ENCODE data around the gene FREY1.
A peak's percentile ranks its signal among the peaks of the same experiment; 100 is the strongest.

Gene FREY1

DNA sequence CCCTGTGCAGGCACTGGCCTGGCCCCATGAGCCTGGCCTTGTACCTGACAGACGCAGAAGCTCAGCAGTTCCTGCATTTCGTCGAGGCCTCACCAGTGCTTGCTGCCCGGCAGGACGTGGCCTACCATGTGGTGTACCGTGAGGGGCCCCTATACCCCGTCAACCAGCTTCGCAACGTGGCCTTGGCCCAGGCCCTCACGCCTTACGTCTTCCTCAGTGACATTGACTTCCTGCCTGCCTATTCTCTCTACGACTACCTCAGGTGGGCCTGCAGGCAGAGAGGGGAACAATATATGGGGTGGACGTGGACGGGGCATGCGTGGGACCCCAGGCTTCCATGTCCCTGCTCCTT, 20.2 kb upstream of the FREY1 start:
- peaks cover 11% of the 10 kb centered on the region for H3K4me1 ChIP-seq (ENCODE audit: control insufficient read depth, insufficient read depth, low read length)
- no peaks in the 10 kb centered on the region for H3K36me3 ChIP-seq (ENCODE audit: control insufficient read depth, insufficient read depth, low read length)
- no peak overlapping the region for H3K4me3 ChIP-seq (ENCODE audit: low read length)
- peaks cover 12% of the 10 kb centered on the region for H3K27me3 ChIP-seq (ENCODE audit: control insufficient read depth, insufficient read depth, low read length)
- no peaks in the 10 kb centered on the region for H3K9me3 ChIP-seq (ENCODE audit: control insufficient read depth, low read length)
- no peak overlapping the region for H3K9ac ChIP-seq (ENCODE audit: low read length)

- Histone ChIP-seq H3K36me3 (ENCODE audit: control insufficient read depth, insufficient read depth, low read length) (no peaks in the 10 kb centered on the region), H3K4me3 (ENCODE audit: low read length) (no peak overlapping the region), H3K4me1 (ENCODE audit: control insufficient read depth, insufficient read depth, low read length) (peaks cover 13% of the 10 kb centered on the region)
Measured at GRCh38 chr11:45926536-45927331, 19.7 kb upstream of the FREY1 start.

DNA sequence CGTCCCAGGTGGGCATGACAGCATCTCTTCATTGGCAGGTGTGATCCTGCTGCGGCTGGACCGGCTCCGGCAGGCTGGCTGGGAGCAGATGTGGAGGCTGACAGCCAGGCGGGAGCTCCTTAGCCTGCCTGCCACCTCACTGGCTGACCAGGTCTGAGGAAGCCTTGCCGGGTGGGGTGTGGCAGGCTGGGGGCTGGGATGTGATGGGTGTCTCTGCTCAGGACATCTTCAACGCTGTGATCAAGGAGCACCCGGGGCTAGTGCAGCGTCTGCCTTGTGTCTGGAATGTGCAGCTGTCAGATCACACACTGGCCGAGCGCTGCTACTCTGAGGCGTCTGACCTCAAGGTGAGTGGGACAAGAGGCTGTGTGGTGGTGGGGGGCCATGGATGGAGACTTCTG, 18.9 kb upstream of the FREY1 start:
- Histone ChIP-seq H3K4me1 (ENCODE audit: control insufficient read depth, insufficient read depth, low read length) (peaks cover 17% of the 10 kb centered on the region), H3K27me3 (ENCODE audit: control insufficient read depth, insufficient read depth, low read length) (peaks cover 23% of the 10 kb centered on the region), H3K9ac (ENCODE audit: low read length) (no peak overlapping the region), H3K36me3 (ENCODE audit: control insufficient read depth, insufficient read depth, low read length) (no peaks in the 10 kb centered on the region), H3K4me3 (ENCODE audit: low read length) (no peak overlapping the region), H3K9me3 (ENCODE audit: control insufficient read depth, low read length) (no peaks in the 10 kb centered on the region)

More at GRCh38 chr11:45926536-45927331, 19.7 kb upstream of the FREY1 start:
- H3K9ac ChIP-seq (ENCODE audit: low read length): no peak overlapping the region
- no peaks in the 10 kb centered on the region for H3K9me3 ChIP-seq (ENCODE audit: control insufficient read depth, low read length)
- peaks cover 18% of the 10 kb centered on the region for H3K27me3 ChIP-seq (ENCODE audit: control insufficient read depth, insufficient read depth, low read length)

DNA sequence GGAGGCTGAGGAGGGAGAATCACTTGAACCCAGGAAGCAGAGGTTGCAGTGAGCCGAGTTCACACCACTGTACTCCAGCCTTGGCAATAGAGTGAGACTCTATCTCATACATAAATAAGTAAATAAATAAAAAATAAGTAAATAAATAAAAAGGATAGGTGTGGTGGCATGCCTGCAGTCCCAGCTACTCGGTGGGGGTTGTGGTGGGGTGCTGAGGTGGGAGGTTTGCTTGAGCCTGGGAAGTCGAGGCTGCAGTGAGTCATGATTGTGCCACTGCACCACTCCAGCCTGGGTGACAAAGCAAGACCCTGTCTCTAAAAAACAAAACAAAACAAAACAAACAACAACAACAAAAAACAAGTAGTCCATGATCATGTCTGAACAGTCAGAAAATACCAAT, 18.5 kb upstream of the FREY1 start:
- no peaks in the 10 kb centered on the region for H3K36me3 ChIP-seq (ENCODE audit: control insufficient read depth, insufficient read depth, low read length)
- peaks cover 23% of the 10 kb centered on the region for H3K27me3 ChIP-seq (ENCODE audit: control insufficient read depth, insufficient read depth, low read length)
- H3K9ac ChIP-seq (ENCODE audit: low read length): no peak overlapping the region

DNA sequence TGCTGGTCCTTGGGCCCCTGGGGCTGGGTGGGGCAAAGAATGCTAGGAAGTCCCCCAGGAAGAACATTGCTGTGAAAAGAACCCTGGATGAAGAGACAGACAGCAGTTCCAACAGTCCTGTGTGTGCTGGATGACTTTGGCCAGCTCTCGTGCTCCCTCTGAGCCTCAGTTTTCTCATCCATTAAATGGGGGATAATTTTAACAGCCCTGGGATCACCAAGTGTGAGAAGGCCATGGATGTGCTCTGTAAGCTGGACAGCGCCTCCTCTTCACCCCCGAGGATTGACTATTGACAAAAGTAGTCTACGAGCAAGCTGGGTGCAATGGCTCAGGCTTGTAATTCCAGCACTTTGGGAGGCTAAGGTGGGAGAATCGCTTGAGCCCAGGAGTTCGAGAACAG, 17.9 kb upstream of the FREY1 start:
- peaks cover 10% of the 10 kb centered on the region for H3K4me1 ChIP-seq (ENCODE audit: control insufficient read depth, insufficient read depth, low read length)
- no peak overlapping the region for H3K9ac ChIP-seq (ENCODE audit: low read length)
- no peak overlapping the region for H3K4me3 ChIP-seq (ENCODE audit: low read length)
- H3K27me3 ChIP-seq (ENCODE audit: control insufficient read depth, insufficient read depth, low read length): peaks cover 23% of the 10 kb centered on the region
- no peaks in the 10 kb centered on the region for H3K36me3 ChIP-seq (ENCODE audit: control insufficient read depth, insufficient read depth, low read length)
- no peaks in the 10 kb centered on the region for H3K9me3 ChIP-seq (ENCODE audit: control insufficient read depth, low read length)

More for the DNA sequence above, 18.5 kb upstream of the FREY1 start:
- Histone ChIP-seq H3K4me3 (ENCODE audit: low read length) (no peak overlapping the region), H3K9me3 (ENCODE audit: control insufficient read depth, low read length) (no peaks in the 10 kb centered on the region), H3K4me1 (ENCODE audit: control insufficient read depth, insufficient read depth, low read length) (peaks cover 16% of the 10 kb centered on the region)

GRCh38 chr11:45924036-45924915, 17.2 kb upstream of the FREY1 start:
- Histone ChIP-seq H3K4me3 (ENCODE audit: low read length) (no peak overlapping the region), H3K9me3 (ENCODE audit: control insufficient read depth, low read length) (no peaks in the 10 kb centered on the region), H3K27me3 (ENCODE audit: control insufficient read depth, insufficient read depth, low read length) (peaks cover 23% of the 10 kb centered on the region), H3K4me1 (ENCODE audit: control insufficient read depth, insufficient read depth, low read length) (peaks cover 6% of the 10 kb centered on the region), H3K36me3 (ENCODE audit: control insufficient read depth, insufficient read depth, low read length) (no peaks in the 10 kb centered on the region), H3K9ac (ENCODE audit: low read length) (no peak overlapping the region)

GRCh38 chr11:45922425-45923082, 15.5 kb upstream of the FREY1 start, which contains the start of gene LARGE2:
Gene LARGE2 (plus strand): TSS chr11:45922656. CDS start chr11:45922883, 227 bp downstream.
- H3K36me3 ChIP-seq (ENCODE audit: control insufficient read depth, insufficient read depth, low read length): no peaks in the 10 kb centered on the region
- peak within 1 kb of the TSS; percentile 31 for H3K9ac ChIP-seq (ENCODE audit: low read length)
- peaks cover 23% of the 10 kb centered on the region for H3K27me3 ChIP-seq (ENCODE audit: control insufficient read depth, insufficient read depth, low read length)
- no peaks in the 10 kb centered on the region for H3K9me3 ChIP-seq (ENCODE audit: control insufficient read depth, low read length)
- peak within 1 kb of the TSS; percentile 25 for H3K4me3 ChIP-seq (ENCODE audit: low read length)
- H3K4me1 ChIP-seq (ENCODE audit: control insufficient read depth, insufficient read depth, low read length): peaks cover 6% of the 10 kb centered on the region

- H3K9me3 ChIP-seq (ENCODE audit: control insufficient read depth, low read length): no peaks in the 10 kb centered on the region
- H3K4me3 ChIP-seq (ENCODE audit: low read length): peak overlapping the region; percentile 25
- H3K27me3 ChIP-seq (ENCODE audit: control insufficient read depth, insufficient read depth, low read length): peaks cover 23% of the 10 kb centered on the region
- peak overlapping the region; percentile 31 for H3K9ac ChIP-seq (ENCODE audit: low read length)
- peaks cover 6% of the 10 kb centered on the region for H3K4me1 ChIP-seq (ENCODE audit: control insufficient read depth, insufficient read depth, low read length)
- no peaks in the 10 kb centered on the region for H3K36me3 ChIP-seq (ENCODE audit: control insufficient read depth, insufficient read depth, low read length)
Measured at GRCh38 chr11:45921561-45922424, 14.7 kb upstream of the FREY1 start.

DNA sequence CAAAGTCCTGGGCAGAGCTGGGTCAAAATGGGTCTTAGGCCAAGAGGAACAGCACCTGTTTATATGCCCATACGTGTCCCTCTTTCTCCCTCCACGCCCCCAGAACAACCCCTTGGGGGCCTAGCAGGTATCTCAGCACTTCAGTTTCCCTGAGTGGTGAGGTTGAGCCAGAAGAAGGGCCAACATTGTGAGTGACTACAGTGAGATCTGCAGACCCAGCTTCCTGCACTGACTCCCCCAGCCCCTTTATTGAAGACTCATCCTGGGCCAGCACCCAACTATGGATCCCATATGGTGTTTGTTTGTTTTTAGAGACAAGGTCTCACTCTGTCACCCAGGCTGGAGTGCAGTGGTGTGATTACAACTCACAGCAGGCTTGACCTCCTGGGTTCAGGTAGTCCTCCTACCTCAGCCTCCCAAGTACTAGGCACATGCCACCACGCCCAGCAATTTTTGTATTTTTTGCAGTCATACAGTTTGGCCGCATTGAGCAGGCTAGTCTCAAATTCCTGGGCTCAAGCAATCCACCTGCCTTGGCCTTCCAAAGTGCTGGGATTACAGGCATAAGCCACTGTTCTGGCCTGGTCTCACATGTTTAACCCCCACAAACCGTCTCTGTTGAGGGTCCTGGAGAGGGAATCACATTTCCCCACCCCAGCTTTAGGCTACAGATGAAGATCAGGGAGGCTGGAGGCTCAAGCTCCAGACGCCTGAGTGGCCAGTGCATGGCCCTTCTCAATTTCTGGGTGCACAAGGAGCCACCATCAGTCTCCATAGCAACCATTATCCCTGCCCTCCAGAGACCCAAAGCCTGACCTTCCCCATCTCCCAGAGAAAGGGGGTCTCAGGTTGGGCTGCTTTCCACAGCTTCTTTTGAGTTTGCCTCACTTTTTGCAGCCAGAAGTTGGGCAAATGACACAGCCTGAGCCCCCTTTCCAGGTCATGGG, 13.7 kb upstream of the FREY1 start:
- H3K4me1 ChIP-seq (ENCODE audit: control insufficient read depth, insufficient read depth, low read length): peaks cover 6% of the 10 kb centered on the region
- no peaks in the 10 kb centered on the region for H3K36me3 ChIP-seq (ENCODE audit: control insufficient read depth, insufficient read depth, low read length)
- H3K4me3 ChIP-seq (ENCODE audit: low read length): no peak overlapping the region
- peak overlapping the region; percentile 31 for H3K9ac ChIP-seq (ENCODE audit: low read length)
- H3K9me3 ChIP-seq (ENCODE audit: control insufficient read depth, low read length): no peaks in the 10 kb centered on the region
- H3K27me3 ChIP-seq (ENCODE audit: control insufficient read depth, insufficient read depth, low read length): peaks cover 23% of the 10 kb centered on the region

DNA sequence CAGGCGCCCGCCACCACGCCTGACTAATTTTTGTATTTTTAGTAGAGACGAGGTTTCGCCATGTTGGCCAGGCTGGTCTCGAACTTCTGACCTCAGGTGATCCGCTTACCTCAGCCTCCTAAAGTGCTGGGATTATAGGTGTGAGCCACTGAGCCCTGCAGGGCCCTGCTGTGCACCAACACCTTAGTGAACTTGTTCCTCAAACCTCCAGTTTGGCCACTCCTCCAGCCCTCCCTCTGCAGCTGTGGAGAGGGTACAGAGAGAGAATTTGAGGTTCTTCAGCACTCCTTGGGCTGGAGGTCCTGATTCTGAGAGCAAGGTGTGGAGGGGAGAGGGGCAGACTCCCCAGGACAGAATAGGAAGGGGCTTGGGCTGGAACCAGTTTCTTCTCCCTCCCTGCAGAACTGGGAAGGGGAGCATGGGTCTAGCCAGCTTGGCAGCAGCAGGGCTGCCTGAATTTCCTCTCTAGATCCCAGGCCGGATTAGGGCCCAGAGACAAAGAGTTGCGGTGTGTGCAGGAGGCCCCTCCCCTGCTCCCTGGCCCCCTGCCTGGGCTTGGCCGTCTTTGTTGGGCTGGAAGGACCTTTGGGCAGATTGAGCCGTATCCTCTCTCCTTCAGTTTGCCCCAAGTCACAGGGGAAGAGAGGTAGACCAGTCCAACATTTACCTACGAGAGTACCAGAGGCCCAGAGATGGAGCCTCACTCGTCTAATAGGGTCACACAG, 12.9 kb upstream of the FREY1 start:
- H3K4me1 ChIP-seq (ENCODE audit: control insufficient read depth, insufficient read depth, low read length): peaks cover 6% of the 10 kb centered on the region
- peaks cover 5% of the 10 kb centered on the region for H3K36me3 ChIP-seq (ENCODE audit: control insufficient read depth, insufficient read depth, low read length)
- H3K9ac ChIP-seq (ENCODE audit: low read length): no peak overlapping the region
- no peaks in the 10 kb centered on the region for H3K9me3 ChIP-seq (ENCODE audit: control insufficient read depth, low read length)
- H3K27me3 ChIP-seq (ENCODE audit: control insufficient read depth, insufficient read depth, low read length): peaks cover 23% of the 10 kb centered on the region
- H3K4me3 ChIP-seq (ENCODE audit: low read length): no peak overlapping the region

Data from mucosa of stomach (tissue), 1 donor.